K562 (cell line): ENCODE measurements around the gene OSGEP. TPM values are rescaled to one million over a fixed set of nuclear protein-coding genes. Genes with fewer than 3 reads are reported as not detected.

Experiments
- HDGF ChIP-seq: fragments of 450-650 bp; IDR thresholded peaks from 2 replicates; pipeline ENCODE4 v1.6.1; 2016
- USF1 ChIP-seq: sonication (generic); formaldehyde crosslinking; IDR thresholded peaks from 2 replicates; pipeline ENCODE4 v1.9.0; 2022; ENCODE audit warnings: mild to moderate bottlenecking, missing genetic modification reagents
- VEZF1 ChIP-seq: fragments of 200-800 bp; sonication (Bioruptor generic); IDR thresholded peaks from 2 replicates; pipeline ENCODE4 v1.6.1; 2017; ENCODE audit warnings: missing genetic modification characterization, missing compliant biosample characterization
- ZBED1 ChIP-seq: IDR thresholded peaks from 2 replicates; pipeline ENCODE4 v1.6.1; 2014
- polyA plus RNA-seq, 8 experiments: library from polyadenylated mRNA; depleted of rRNA in 4 of 8; stranded (reverse) in 5 of 8; unstranded in 3 of 8; fragments of >200 nt; fragmentation: Nextera tagmentation in 2 of 8; fragmentation: Illumina TruSeq in 1 of 8; extraction: Ambion mirVana in 2 of 8; extraction: Trizol in 1 of 8; gene quantifications; 2 replicates each; pipeline versions ENCODE4 v1.2.1 to v1.2.3, GENCODE V29; 2011 to 2014; ENCODE audit warnings: inconsistent platforms in 1 of 8, missing spikeins in 1 of 8
- total RNA-seq, 7 experiments: library from RNA; depleted of rRNA in 6 of 7; stranded (reverse); fragments of >200 nt in 6 of 7; fragmentation: Illumina TruSeq in 2 of 7; extraction: Trizol in 2 of 7; gene quantifications; 2 replicates each; pipeline versions ENCODE4 v1.2.1 to v1.2.3, GENCODE V29; 2011 to 2021; ENCODE audit warnings: low replicate concordance in 1 of 7
- TF ChIP-seq, protein P1 (sequence below): sonication (generic); formaldehyde crosslinking; IDR thresholded peaks from 2 replicates; pipeline ENCODE4 v1.8.1; 2023; ENCODE audit warnings: mild to moderate bottlenecking, missing genetic modification reagents
- TF ChIP-seq, protein P2 (sequence below): fragments of 250-450 bp; sonication (Bioruptor Pico); IDR thresholded peaks from 2 replicates; pipeline ENCODE4 v1.4.0; 2020

Gene OSGEP
- total and polyA plus RNA-seq, 9 of the 15 experiments (the other 6 are each of a cell fraction or from before 2014, with no cell fraction given) = 32.1 to 59.2 (median 44.1) TPM

DNA sequence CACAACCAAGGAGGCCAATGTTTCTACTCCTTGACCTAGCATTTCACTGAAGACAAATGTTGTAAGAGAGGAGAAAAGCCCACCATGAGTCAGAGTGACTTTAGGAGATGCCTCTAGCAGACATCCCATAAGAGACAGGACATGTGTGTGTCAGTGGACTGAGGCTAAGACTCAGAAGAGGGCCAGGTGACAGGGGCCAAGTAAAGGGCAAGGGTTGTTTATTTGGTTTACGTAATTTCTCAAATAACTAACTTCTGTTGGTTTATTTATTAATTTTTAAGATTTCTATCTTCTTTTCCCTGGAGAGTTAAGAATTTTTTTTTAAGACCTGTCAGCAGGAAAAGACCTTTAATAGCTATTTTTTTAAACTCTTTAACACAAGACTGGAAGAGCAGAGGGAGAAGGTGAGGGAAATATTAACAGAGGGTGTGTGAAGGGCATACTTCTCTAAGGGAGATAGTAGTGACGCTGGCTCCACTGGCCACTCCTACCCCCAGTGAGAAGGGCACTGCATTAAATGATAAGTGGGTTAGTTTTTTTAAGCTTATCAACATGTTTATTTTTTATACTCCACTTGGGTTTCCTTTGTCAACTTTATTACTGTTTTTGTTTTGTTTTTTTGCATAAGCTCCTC is 18.0 kb upstream of the OSGEP start (continued):
- no peak for TF ChIP-seq VEZF1 (CRISPR knock-in tag)
- TF ChIP-seq, protein P1, sequence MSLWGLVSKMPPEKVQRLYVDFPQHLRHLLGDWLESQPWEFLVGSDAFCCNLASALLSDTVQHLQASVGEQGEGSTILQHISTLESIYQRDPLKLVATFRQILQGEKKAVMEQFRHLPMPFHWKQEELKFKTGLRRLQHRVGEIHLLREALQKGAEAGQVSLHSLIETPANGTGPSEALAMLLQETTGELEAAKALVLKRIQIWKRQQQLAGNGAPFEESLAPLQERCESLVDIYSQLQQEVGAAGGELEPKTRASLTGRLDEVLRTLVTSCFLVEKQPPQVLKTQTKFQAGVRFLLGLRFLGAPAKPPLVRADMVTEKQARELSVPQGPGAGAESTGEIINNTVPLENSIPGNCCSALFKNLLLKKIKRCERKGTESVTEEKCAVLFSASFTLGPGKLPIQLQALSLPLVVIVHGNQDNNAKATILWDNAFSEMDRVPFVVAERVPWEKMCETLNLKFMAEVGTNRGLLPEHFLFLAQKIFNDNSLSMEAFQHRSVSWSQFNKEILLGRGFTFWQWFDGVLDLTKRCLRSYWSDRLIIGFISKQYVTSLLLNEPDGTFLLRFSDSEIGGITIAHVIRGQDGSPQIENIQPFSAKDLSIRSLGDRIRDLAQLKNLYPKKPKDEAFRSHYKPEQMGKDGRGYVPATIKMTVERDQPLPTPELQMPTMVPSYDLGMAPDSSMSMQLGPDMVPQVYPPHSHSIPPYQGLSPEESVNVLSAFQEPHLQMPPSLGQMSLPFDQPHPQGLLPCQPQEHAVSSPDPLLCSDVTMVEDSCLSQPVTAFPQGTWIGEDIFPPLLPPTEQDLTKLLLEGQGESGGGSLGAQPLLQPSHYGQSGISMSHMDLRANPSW = no peak
- no peak for TF ChIP-seq USF1
- TF ChIP-seq, protein P2, sequence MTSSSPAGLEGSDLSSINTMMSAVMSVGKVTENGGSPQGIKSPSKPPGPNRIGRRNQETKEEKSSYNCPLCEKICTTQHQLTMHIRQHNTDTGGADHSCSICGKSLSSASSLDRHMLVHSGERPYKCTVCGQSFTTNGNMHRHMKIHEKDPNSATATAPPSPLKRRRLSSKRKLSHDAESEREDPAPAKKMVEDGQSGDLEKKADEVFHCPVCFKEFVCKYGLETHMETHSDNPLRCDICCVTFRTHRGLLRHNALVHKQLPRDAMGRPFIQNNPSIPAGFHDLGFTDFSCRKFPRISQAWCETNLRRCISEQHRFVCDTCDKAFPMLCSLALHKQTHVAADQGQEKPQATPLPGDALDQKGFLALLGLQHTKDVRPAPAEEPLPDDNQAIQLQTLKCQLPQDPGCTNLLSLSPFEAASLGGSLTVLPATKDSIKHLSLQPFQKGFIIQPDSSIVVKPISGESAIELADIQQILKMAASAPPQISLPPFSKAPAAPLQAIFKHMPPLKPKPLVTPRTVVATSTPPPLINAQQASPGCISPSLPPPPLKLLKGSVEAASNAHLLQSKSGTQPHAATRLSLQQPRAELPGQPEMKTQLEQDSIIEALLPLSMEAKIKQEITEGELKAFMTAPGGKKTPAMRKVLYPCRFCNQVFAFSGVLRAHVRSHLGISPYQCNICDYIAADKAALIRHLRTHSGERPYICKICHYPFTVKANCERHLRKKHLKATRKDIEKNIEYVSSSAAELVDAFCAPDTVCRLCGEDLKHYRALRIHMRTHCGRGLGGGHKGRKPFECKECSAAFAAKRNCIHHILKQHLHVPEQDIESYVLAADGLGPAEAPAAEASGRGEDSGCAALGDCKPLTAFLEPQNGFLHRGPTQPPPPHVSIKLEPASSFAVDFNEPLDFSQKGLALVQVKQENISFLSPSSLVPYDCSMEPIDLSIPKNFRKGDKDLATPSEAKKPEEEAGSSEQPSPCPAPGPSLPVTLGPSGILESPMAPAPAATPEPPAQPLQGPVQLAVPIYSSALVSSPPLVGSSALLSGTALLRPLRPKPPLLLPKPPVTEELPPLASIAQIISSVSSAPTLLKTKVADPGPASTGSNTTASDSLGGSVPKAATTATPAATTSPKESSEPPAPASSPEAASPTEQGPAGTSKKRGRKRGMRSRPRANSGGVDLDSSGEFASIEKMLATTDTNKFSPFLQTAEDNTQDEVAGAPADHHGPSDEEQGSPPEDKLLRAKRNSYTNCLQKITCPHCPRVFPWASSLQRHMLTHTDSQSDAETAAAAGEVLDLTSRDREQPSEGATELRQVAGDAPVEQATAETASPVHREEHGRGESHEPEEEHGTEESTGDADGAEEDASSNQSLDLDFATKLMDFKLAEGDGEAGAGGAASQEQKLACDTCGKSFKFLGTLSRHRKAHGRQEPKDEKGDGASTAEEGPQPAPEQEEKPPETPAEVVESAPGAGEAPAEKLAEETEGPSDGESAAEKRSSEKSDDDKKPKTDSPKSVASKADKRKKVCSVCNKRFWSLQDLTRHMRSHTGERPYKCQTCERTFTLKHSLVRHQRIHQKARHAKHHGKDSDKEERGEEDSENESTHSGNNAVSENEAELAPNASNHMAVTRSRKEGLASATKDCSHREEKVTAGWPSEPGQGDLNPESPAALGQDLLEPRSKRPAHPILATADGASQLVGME (CRISPR knock-in tag) = no peak
- no peak for TF ChIP-seq HDGF
- no peak for TF ChIP-seq ZBED1
